Measurements from ENCODE around the gene LDLRAD3. TPM values are rescaled to one million over a fixed set of nuclear protein-coding genes. Genes with fewer than 3 reads are reported as not detected.

LDLRAD3 gene
- total and polyA plus RNA-seq, 8 donors: 2.5 to 6.8 (median 5.6) TPM

DNA sequence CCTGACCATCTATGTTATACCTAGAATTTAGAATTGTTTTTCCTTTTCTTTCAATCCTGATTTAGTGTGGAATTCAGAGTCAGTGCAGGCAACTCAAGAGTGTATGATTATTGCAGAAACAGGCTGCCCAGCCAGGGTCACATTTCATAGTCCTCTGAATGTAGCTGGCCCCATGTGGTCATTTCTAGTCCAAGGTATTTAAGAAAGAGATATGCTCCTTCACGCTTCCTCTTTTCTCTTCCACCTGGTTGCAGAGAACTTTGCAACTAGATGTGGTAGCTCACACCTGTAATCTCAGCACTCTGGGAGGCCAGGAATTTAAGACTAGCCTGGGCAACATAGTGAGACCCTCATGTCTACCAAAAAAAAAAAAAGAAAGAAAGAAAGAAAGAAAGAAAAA, 27.6 kb upstream of the LDLRAD3 start:
- TF ChIP-seq CTCF (IDR thresholded peaks at IDR 0.05): no peak
- Histone ChIP-seq H3K9me3 (no peaks in the 10 kb centered on the region), H3K4me1 (no peaks in the 10 kb centered on the region), H3K27me3 (no peaks in the 10 kb centered on the region), H3K27ac (no peak overlapping the region), H3K36me3 (no peaks in the 10 kb centered on the region), H3K4me3 (no peak overlapping the region)
- no peak for FAIRE-seq
- DNase-seq: no peak
- no peak for ATAC-seq
- WGBS, 2 donors: 89 to 96% methylated on average over 1 of the region's 1 CpG
- intact Hi-C loops (cut with DNase I): no loop called here

DNA sequence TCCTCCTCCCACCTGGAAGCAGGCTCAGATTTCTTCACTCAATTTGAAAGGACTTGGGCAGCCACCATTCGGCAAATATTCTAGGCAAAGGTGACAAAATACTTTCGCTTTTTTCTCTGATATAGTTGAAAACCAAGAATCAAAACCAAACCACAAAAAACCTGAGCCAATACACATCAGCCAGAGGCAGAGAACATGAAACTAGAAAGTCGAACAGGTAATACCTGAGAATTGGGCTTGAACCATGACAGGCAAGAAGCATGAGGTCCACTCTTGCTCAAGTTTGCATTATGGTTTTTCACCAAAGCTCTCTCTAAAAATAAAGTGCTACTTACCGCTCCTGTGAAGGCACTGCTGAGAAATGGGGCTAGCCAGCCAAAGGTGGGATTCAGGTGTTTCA, 26.2 kb upstream of the LDLRAD3 start:
- intact Hi-C loops (cut with DNase I): no loop called here
- no peak for DNase-seq
- ATAC-seq: no peak
- Histone ChIP-seq H3K4me1 (no peaks in the 10 kb centered on the region), H3K9me3 (no peaks in the 10 kb centered on the region), H3K36me3 (no peaks in the 10 kb centered on the region), H3K27me3 (no peaks in the 10 kb centered on the region), H3K4me3 (no peak overlapping the region), H3K27ac (no peak overlapping the region)
- 86 to 92% methylated on average over 4 of the region's 4 CpGs for WGBS, 2 donors
- no peak for FAIRE-seq
- no peak for TF ChIP-seq CTCF (IDR thresholded peaks at IDR 0.05)

- no peak for TF ChIP-seq CTCF (IDR thresholded peaks at IDR 0.05)
- H3K9me3 ChIP-seq: no peaks in the 10 kb centered on the region
- ATAC-seq (no peak), FAIRE-seq (no peak), DNase-seq (no peak)
- no peaks in the 10 kb centered on the region for H3K27me3 ChIP-seq
- no peak overlapping the region for H3K4me3 ChIP-seq
- H3K27ac ChIP-seq: no peak overlapping the region
- intact Hi-C loops (cut with DNase I): no loop called here
- 93 to 95% methylated on average over 2 of the region's 2 CpGs for WGBS, 2 donors
- no peaks in the 10 kb centered on the region for H3K36me3 ChIP-seq
- H3K4me1 ChIP-seq: no peaks in the 10 kb centered on the region
These were observed 25.1 kb upstream of the LDLRAD3 start for GRCh38 chr11:35918716-35919115.

- WGBS, 2 donors: 72 to 77% methylated on average over 3 of the region's 3 CpGs
- no peak overlapping the region for H3K27ac ChIP-seq
These were observed 24.6 kb upstream of the LDLRAD3 start for GRCh38 chr11:35919244-35919643.

GRCh38 chr11:35923452-35923851, 20.4 kb upstream of the LDLRAD3 start:
- no peaks in the 10 kb centered on the region for H3K36me3 ChIP-seq
- intact Hi-C loops (cut with DNase I): no loop called here
- ATAC-seq (no peak), DNase-seq (no peak), FAIRE-seq (no peak)
- WGBS, 2 donors: 52 to 57% methylated on average over 4 of the region's 4 CpGs
- H3K4me3 ChIP-seq: no peak overlapping the region
- H3K27me3 ChIP-seq: no peaks in the 10 kb centered on the region
- peaks cover 0 to 4% (median 0%) of the 10 kb centered on the region in 3 donors for H3K4me1 ChIP-seq
- no peaks in the 10 kb centered on the region for H3K9me3 ChIP-seq
- H3K27ac ChIP-seq: no peak overlapping the region
- no peak for TF ChIP-seq CTCF (IDR thresholded peaks at IDR 0.05)

More at GRCh38 chr11:35919244-35919643, 24.6 kb upstream of the LDLRAD3 start:
- Histone ChIP-seq H3K4me3 (no peak overlapping the region), H3K27me3 (no peaks in the 10 kb centered on the region), H3K9me3 (no peaks in the 10 kb centered on the region), H3K4me1 (no peaks in the 10 kb centered on the region), H3K36me3 (no peaks in the 10 kb centered on the region)
- no peak for TF ChIP-seq CTCF (IDR thresholded peaks at IDR 0.05)
- no peak for ATAC-seq
- intact Hi-C loops (cut with DNase I): no loop called here
- FAIRE-seq: no peak
- DNase-seq: no peak

Data from pancreas (tissue), 10 donors.